Testis (tissue), 3 donors: ENCODE results near the gene SMG6. TPM values are rescaled to one million over a fixed set of nuclear protein-coding genes. Genes with fewer than 3 reads are reported as not detected.
A peak's percentile ranks its signal among the peaks of the same experiment; 100 is the strongest.

ENCODE experiments used
- DNase-seq: peaks from one replicate; pipeline ENCODE4 v3.0.0-alpha.2; 2019
- H3K27ac ChIP-seq, 2 donors: fragments of 200-600 bp; sonication (generic); one replicate each; pipeline ENCODE4 v1.5.1; 2019
- H3K27me3 ChIP-seq: fragments of 200-600 bp; sonication (generic); one replicate; pipeline ENCODE4 v1.5.1; 2019
- H3K36me3 ChIP-seq: fragments of 200-600 bp; sonication (generic); one replicate; pipeline ENCODE4 v1.5.1; 2017; ENCODE audit warnings: low read depth; ENCODE audit errors: missing control alignments
- H3K4me1 ChIP-seq: fragments of 200-600 bp; sonication (generic); one replicate; pipeline ENCODE4 v1.5.1; 2019
- H3K4me3 ChIP-seq, 2 donors: fragments of 200-600 bp; sonication (generic); one replicate each; pipeline ENCODE4 v1.5.1; 2017 to 2019
- H3K9me3 ChIP-seq: fragments of 200-600 bp; sonication (generic); one replicate; pipeline ENCODE4 v1.5.1; 2017
- POLR2A ChIP-seq: fragments of 450-650 bp; IDR thresholded peaks from one replicate; pipeline ENCODE4 v1.6.1; 2017; ENCODE audit warnings: antibody characterized with exemption, mild to moderate bottlenecking, moderate library complexity
- WGBS, 2 donors: methylation state at CpG; one replicate each; pipeline ENCODE4 v1.1.5; 2018; 5-methylcytosine and 5-hydroxymethylcytosine counted together
- intact Hi-C: fragments of 100-400 bp; cut with DNase I; formaldehyde crosslinking; loops from one replicate; pipeline ENCODE4 v1.15.1; 2023; ENCODE audit warnings: low total_unique reads
- polyA plus RNA-seq: library from polyadenylated mRNA; stranded (reverse); fragments of 350-450 nt; fragmentation: Illumina TruSeq; extraction: RNeasy Lipid Tissue Mini Kit (QIAGEN cat#74804); gene quantifications from one replicate; pipeline ENCODE4 v1.2.3, GENCODE V29; 2014; ENCODE audit warnings: low read depth, low replicate concordance; ENCODE audit not compliant: insufficient read depth
- total RNA-seq, 2 donors: library from RNA; depleted of rRNA; stranded (reverse); fragments of >200 nt; gene quantifications; one replicate each; pipeline ENCODE4 v1.2.3, GENCODE V29; 2016
- TF ChIP-seq, protein P1 (sequence below), 3 experiments: fragments of 450-650 bp in 2 of 3; fragments of 200-600 bp in 1 of 3; sonication (generic) in 1 of 3; IDR thresholded peaks; one replicate each; pipeline ENCODE4 v1.5.1; 2016 to 2019; ENCODE audit warnings: antibody characterized with exemption in 3 of 3, mild to moderate bottlenecking in 2 of 3, moderate library complexity in 1 of 3

SMG6 gene
- total and polyA plus RNA-seq, 3 donors from 2014 or later: 68.7 to 86.5 (median 80.6) TPM

DNA sequence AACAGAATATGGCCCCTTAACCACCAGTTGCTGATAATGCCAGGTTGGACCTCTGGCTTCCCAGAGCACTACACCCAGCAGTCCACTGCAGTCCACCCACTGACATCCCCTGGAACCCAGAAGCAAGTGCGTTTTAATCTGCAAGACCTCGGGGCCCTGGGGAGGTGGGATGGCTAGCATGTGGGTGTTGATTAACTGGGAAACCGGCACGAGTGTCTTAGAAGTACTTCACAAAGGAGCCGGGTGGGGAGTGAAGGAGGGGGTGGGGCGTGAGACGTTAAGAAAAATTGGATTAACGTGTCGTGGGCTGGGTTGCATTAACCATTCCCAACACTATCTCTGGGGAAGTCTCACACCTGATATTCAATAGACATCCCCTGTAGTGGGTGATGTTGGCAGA, 254.8 kb downstream of the SMG6 start:
- WGBS, 2 donors: 7 to 14% methylated on average over 9 of the region's 9 CpGs
- DNase-seq: no peak
- Histone ChIP-seq H3K4me1 (peaks cover 13% of the 10 kb centered on the region), H3K4me3 (peak overlapping the region; percentile 72 to 75), H3K9me3 (no peaks in the 10 kb centered on the region), H3K27ac (peak overlapping the region in 1 of 2 donors; percentile 74), H3K36me3 (no peaks in the 10 kb centered on the region), H3K27me3 (no peaks in the 10 kb centered on the region)
- TF ChIP-seq POLR2A: no peak
- TF ChIP-seq, protein P1, sequence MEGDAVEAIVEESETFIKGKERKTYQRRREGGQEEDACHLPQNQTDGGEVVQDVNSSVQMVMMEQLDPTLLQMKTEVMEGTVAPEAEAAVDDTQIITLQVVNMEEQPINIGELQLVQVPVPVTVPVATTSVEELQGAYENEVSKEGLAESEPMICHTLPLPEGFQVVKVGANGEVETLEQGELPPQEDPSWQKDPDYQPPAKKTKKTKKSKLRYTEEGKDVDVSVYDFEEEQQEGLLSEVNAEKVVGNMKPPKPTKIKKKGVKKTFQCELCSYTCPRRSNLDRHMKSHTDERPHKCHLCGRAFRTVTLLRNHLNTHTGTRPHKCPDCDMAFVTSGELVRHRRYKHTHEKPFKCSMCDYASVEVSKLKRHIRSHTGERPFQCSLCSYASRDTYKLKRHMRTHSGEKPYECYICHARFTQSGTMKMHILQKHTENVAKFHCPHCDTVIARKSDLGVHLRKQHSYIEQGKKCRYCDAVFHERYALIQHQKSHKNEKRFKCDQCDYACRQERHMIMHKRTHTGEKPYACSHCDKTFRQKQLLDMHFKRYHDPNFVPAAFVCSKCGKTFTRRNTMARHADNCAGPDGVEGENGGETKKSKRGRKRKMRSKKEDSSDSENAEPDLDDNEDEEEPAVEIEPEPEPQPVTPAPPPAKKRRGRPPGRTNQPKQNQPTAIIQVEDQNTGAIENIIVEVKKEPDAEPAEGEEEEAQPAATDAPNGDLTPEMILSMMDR (IDR thresholded peaks at IDR 0.05): no peak
- intact Hi-C loops: no loop called here

DNA sequence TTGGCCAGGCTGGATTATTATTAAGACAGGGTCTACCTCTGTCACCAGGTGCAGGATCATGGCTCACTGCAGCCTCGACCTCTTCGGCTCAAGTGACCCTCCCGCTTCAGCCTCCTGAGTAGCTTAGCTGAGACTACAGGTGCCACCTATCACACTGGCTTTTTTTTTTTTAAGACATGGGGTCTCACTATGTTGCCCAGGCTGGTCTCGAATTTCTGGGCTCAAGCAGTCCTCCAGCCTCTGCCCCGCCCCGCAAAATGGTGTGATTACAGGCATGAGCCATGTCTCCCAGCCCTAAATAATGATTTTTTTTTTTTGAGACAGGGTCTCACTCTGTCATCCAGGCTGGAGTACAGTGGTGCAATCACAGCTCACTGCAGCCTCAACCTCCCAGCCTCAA, 256.0 kb downstream of the SMG6 start:
- 82 to 90% methylated on average over 6 of the region's 6 CpGs for WGBS, 2 donors
- H3K9me3 ChIP-seq: no peaks in the 10 kb centered on the region
- no peaks in the 10 kb centered on the region for H3K36me3 ChIP-seq
- intact Hi-C loops: no loop called here
- no peak for DNase-seq
- no peak overlapping the region for H3K27ac ChIP-seq
- H3K4me3 ChIP-seq: no peak overlapping the region
- no peaks in the 10 kb centered on the region for H3K27me3 ChIP-seq
- TF ChIP-seq, protein P1 (IDR thresholded peaks at IDR 0.05): no peak
- TF ChIP-seq POLR2A: no peak
- H3K4me1 ChIP-seq: peaks cover 20% of the 10 kb centered on the region

DNA sequence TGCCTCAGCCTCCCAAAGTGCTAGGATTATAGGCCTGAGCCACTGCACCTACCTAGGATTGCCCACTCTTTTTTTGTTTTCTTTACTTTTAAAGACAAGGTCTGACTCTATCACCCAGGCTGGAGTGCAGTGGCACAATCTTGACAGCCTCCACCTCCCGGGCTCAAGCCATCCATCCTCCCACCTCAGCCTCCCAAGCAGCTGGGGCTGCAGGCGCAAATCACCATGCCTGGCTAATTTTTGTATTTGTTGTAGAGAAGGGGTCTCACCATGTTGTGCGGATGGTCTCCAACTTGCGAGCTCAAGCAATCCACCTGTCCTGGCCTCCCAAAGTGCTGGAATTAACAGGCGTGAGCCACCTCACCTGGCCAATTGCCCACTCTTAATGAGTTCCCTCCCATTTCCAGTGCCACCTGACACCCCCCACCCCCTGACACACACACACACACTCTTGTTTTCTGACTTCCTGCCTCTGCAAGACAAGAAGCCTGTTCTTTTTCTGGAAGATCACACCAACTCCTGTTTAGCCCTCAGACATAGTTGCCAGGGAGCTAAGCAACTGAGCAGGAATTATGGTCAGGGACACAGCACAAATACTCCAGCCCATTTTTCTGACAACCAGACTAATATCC, 259.2 kb downstream of the SMG6 start:
- TF ChIP-seq POLR2A: no peak
- TF ChIP-seq, protein P1 (IDR thresholded peaks at IDR 0.05): no peak
- WGBS, 2 donors: 90 to 94% methylated on average over 5 of the region's 5 CpGs
- H3K27me3 ChIP-seq: no peaks in the 10 kb centered on the region
- no peak for DNase-seq
- no peak overlapping the region for H3K4me3 ChIP-seq
- no peaks in the 10 kb centered on the region for H3K36me3 ChIP-seq
- no peak overlapping the region for H3K27ac ChIP-seq
- H3K9me3 ChIP-seq: no peaks in the 10 kb centered on the region
- peaks cover 21% of the 10 kb centered on the region for H3K4me1 ChIP-seq
- intact Hi-C loops: no loop called here

DNA sequence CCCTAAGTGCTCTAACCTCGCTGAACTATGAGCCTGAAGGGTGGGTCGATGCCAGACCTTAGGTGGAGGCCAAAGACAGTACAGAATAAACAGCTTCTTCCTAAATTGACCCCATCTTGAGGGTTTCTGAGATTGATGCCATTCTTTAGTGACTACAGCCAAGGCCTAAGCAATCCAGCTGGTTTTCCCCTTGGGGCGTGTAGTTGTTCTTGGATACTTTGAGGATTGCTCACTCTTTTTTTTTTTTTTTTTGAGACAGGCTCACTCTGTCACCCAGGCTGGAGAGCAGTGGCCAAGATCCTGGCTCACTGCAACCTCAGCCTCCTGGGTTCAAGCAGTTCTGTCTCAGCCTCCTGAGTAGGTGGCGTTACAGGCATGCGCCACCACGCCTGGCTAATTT, 259.8 kb downstream of the SMG6 start:
- no peaks in the 10 kb centered on the region for H3K36me3 ChIP-seq
- peaks cover 15% of the 10 kb centered on the region for H3K4me1 ChIP-seq
- H3K27me3 ChIP-seq: no peaks in the 10 kb centered on the region
- DNase-seq: no peak
- no peak overlapping the region for H3K27ac ChIP-seq
- no peak overlapping the region for H3K4me3 ChIP-seq
- no peaks in the 10 kb centered on the region for H3K9me3 ChIP-seq
- TF ChIP-seq, protein P1 (IDR thresholded peaks at IDR 0.05): no peak
- TF ChIP-seq POLR2A: no peak
- WGBS, 2 donors: 79 to 88% methylated on average over 6 of the region's 6 CpGs
- intact Hi-C loops: no loop called here

DNA sequence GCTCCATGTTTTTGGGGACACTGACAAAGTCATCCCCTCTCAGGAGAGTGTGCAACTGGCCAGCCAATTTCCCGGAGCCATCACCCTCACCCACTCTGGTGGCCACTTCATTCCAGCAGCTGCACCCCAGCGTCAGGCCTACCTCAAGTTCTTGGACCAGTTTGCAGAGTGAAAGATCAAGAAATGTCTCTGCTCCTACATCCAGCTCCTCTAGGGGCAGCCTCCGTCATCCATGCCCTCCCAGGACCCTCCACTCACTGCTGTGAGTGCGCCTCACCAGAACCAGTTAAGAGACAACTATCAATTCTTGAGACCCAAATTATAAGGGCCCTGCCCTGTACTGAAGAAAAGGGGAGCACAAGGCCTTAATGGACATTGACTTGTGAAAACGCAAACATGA, 260.7 kb downstream of the SMG6 start:
- 49 to 64% methylated on average over 5 of the region's 5 CpGs for WGBS, 2 donors
- no peaks in the 10 kb centered on the region for H3K27me3 ChIP-seq
- peaks cover 14% of the 10 kb centered on the region for H3K4me1 ChIP-seq
- no peaks in the 10 kb centered on the region for H3K9me3 ChIP-seq
- intact Hi-C loops: no loop called here
- no peak for DNase-seq
- peak overlapping the region in 1 of 2 donors; percentile 78 for H3K4me3 ChIP-seq
- peak overlapping the region in 1 of 2 donors; percentile 92 for H3K27ac ChIP-seq
- no peaks in the 10 kb centered on the region for H3K36me3 ChIP-seq
- TF ChIP-seq POLR2A: no peak
- TF ChIP-seq, protein P1 (IDR thresholded peaks at IDR 0.05): no peak
